ENCODE results near the gene E2F6. TPM values are rescaled to one million over a fixed set of nuclear protein-coding genes. Genes with fewer than 3 reads are reported as not detected.

E2F6 gene
- polyA plus RNA-seq, 1 donor from 2014 or later, result 39.1 TPM

DNA sequence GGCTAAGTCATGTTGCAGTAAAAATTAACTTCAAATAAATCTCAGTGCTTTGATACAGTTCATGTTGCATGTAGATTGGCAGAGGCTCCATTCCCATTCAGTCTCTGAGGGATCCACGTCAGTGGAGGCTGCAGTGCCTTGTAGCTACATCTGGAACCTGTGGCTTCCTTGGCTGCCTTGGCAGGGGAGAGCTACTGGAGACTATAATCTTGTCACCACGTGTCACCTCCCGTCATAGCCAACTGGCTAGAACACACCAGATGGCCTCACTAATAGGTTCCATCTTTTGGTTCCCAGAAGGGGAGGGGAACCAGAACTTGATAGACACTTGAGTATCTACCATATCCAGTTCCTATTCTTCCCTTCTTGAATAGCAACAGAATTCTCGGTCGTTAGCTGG, 28.4 kb downstream of the E2F6 start:
- no peak overlapping the region for H3K4me3 ChIP-seq (ENCODE audit: low read length)
- H3K4me2 ChIP-seq (ENCODE audit: low read length), result no peak overlapping the region
- no peak overlapping the region for H3K27ac ChIP-seq (ENCODE audit: low read length)
- H3K9ac ChIP-seq (ENCODE audit: low read length), result no peak overlapping the region
- peaks cover 3% of the 10 kb centered on the region for H3K9me3 ChIP-seq (ENCODE audit: low read length)
- H3F3A ChIP-seq (ENCODE audit: insufficient read depth, low read length, poor library complexity, severe bottlenecking), result no peaks in the 10 kb centered on the region
- TF ChIP-seq, protein P1, sequence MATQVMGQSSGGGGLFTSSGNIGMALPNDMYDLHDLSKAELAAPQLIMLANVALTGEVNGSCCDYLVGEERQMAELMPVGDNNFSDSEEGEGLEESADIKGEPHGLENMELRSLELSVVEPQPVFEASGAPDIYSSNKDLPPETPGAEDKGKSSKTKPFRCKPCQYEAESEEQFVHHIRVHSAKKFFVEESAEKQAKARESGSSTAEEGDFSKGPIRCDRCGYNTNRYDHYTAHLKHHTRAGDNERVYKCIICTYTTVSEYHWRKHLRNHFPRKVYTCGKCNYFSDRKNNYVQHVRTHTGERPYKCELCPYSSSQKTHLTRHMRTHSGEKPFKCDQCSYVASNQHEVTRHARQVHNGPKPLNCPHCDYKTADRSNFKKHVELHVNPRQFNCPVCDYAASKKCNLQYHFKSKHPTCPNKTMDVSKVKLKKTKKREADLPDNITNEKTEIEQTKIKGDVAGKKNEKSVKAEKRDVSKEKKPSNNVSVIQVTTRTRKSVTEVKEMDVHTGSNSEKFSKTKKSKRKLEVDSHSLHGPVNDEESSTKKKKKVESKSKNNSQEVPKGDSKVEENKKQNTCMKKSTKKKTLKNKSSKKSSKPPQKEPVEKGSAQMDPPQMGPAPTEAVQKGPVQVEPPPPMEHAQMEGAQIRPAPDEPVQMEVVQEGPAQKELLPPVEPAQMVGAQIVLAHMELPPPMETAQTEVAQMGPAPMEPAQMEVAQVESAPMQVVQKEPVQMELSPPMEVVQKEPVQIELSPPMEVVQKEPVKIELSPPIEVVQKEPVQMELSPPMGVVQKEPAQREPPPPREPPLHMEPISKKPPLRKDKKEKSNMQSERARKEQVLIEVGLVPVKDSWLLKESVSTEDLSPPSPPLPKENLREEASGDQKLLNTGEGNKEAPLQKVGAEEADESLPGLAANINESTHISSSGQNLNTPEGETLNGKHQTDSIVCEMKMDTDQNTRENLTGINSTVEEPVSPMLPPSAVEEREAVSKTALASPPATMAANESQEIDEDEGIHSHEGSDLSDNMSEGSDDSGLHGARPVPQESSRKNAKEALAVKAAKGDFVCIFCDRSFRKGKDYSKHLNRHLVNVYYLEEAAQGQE (IDR thresholded peaks at IDR 0.05; ENCODE audit: borderline replicate concordance), result no peak
- TF ChIP-seq EP300 (conservative IDR thresholded peaks at IDR 0.05; ENCODE audit: poor library complexity, severe bottlenecking), result no peak
- no peak overlapping the region for H2AFZ ChIP-seq (ENCODE audit: low read depth, low read length)
- H3K9me2 ChIP-seq (ENCODE audit: insufficient read depth, low read length), result no peaks in the 10 kb centered on the region
- H3K27me3 ChIP-seq (ENCODE audit: insufficient read depth, low read depth, low read length), result no peaks in the 10 kb centered on the region
- no peaks in the 10 kb centered on the region for H3K79me2 ChIP-seq (replicated peaks; ENCODE audit: insufficient read depth, low read length)
- H4K20me1 ChIP-seq (ENCODE audit: insufficient read depth), result no peaks in the 10 kb centered on the region
- no peaks in the 10 kb centered on the region for H3K36me3 ChIP-seq (ENCODE audit: insufficient read depth, low read length)

DNA sequence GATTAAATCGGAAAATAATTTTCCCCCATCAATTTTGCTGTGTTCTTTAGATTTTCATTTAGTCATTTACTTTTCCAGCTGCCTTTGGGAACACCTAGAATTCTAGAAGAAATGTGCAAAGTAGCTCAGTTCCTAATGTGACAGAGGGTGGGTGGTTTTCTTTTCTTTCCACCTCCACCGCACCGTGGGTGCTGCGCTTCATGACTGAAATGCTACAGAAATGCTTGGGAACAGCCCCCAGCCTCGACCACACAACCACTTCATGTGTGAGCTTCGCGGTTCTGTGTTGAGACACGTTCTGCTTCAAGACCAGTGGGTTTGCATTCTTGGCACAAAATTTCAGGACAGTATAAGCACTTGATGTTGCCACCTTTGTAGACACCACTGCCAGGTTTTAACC, 30.9 kb downstream of the E2F6 start:
- Histone ChIP-seq H3K36me3 (ENCODE audit: insufficient read depth, low read length) (no peaks in the 10 kb centered on the region), H3F3A (ENCODE audit: insufficient read depth, low read length, poor library complexity, severe bottlenecking) (no peaks in the 10 kb centered on the region), H3K9ac (ENCODE audit: low read length) (no peak overlapping the region), H3K4me2 (ENCODE audit: low read length) (no peak overlapping the region), H3K79me2 (replicated peaks; ENCODE audit: insufficient read depth, low read length) (no peaks in the 10 kb centered on the region), H3K27me3 (ENCODE audit: insufficient read depth, low read depth, low read length) (no peaks in the 10 kb centered on the region), H4K20me1 (ENCODE audit: insufficient read depth) (no peaks in the 10 kb centered on the region), H3K9me3 (ENCODE audit: low read length) (peaks cover 3% of the 10 kb centered on the region), H3K9me2 (ENCODE audit: insufficient read depth, low read length) (no peaks in the 10 kb centered on the region), H3K4me3 (ENCODE audit: low read length) (no peak overlapping the region), H2AFZ (ENCODE audit: low read depth, low read length) (no peak overlapping the region), H3K27ac (ENCODE audit: low read length) (no peak overlapping the region)
- TF ChIP-seq RAD21 (conservative IDR thresholded peaks at IDR 0.05) (no peak), SMC3 (conservative IDR thresholded peaks at IDR 0.05; ENCODE audit: poor library complexity) (no peak), TAF1 (IDR thresholded peaks at IDR 0.05; ENCODE audit: low read depth) (no peak), EZH2 (IDR thresholded peaks at IDR 0.05; ENCODE audit: borderline replicate concordance, insufficient read depth, low read length, poor library complexity, severe bottlenecking) (no peak), MXI1 (conservative IDR thresholded peaks at IDR 0.05; ENCODE audit: poor library complexity, severe bottlenecking) (no peak), POLR2AphosphoS5 (IDR thresholded peaks at IDR 0.05) (no peak), EP300 (conservative IDR thresholded peaks at IDR 0.05; ENCODE audit: poor library complexity, severe bottlenecking) (no peak)
- TF ChIP-seq, protein P2, sequence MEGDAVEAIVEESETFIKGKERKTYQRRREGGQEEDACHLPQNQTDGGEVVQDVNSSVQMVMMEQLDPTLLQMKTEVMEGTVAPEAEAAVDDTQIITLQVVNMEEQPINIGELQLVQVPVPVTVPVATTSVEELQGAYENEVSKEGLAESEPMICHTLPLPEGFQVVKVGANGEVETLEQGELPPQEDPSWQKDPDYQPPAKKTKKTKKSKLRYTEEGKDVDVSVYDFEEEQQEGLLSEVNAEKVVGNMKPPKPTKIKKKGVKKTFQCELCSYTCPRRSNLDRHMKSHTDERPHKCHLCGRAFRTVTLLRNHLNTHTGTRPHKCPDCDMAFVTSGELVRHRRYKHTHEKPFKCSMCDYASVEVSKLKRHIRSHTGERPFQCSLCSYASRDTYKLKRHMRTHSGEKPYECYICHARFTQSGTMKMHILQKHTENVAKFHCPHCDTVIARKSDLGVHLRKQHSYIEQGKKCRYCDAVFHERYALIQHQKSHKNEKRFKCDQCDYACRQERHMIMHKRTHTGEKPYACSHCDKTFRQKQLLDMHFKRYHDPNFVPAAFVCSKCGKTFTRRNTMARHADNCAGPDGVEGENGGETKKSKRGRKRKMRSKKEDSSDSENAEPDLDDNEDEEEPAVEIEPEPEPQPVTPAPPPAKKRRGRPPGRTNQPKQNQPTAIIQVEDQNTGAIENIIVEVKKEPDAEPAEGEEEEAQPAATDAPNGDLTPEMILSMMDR (IDR thresholded peaks at IDR 0.05; ENCODE audit: poor library complexity, severe bottlenecking), result no peak
- TF ChIP-seq, protein P1 (IDR thresholded peaks at IDR 0.05; ENCODE audit: borderline replicate concordance), result no peak

Data from neural cell (in vitro differentiated cells).